AML-193 (cell line): ENCODE results near the gene OBSCN.

ENCODE experiments used
- DNase-seq, 2 experiments: peaks; one replicate each; lab custom pipeline; 2025; lab: John Stamatoyannopoulos, UW

Gene OBSCN

GRCh38 chr1:228359613-228360532 lies 152.0 kb downstream of the OBSCN start:
- DNase-seq, result no peak

- no peak for DNase-seq
Measured at GRCh38 chr1:228360533-228361313, 152.9 kb downstream of the OBSCN start.

GRCh38 chr1:228361314-228362140 lies 153.7 kb downstream of the OBSCN start:
- DNase-seq, result no peak

GRCh38 chr1:228362141-228362883 lies 154.5 kb downstream of the OBSCN start:
- DNase-seq, result no peak

GRCh38 chr1:228362884-228363450 lies 155.1 kb downstream of the OBSCN start:
- DNase-seq, result no peak

- DNase-seq, result no peak
Measured at GRCh38 chr1:228363686-228364067, 155.8 kb downstream of the OBSCN start.

- no peak for DNase-seq
Measured at GRCh38 chr1:228364068-228364705, 156.3 kb downstream of the OBSCN start.

GRCh38 chr1:228364706-228365213 lies 156.9 kb downstream of the OBSCN start:
- no peak for DNase-seq

- DNase-seq, result no peak
Measured at GRCh38 chr1:228365271-228366061, 157.6 kb downstream of the OBSCN start.

GRCh38 chr1:228366062-228366865 lies 158.4 kb downstream of the OBSCN start:
- DNase-seq, result no peak

- DNase-seq, result no peak
Measured at GRCh38 chr1:228366866-228367741, 159.3 kb downstream of the OBSCN start.

GRCh38 chr1:228367798-228368791 lies 160.3 kb downstream of the OBSCN start:
- no peak for DNase-seq

GRCh38 chr1:228368801-228369607 lies 161.2 kb downstream of the OBSCN start:
- DNase-seq, result no peak

- no peak for DNase-seq
Measured at GRCh38 chr1:228369608-228370438, 162.0 kb downstream of the OBSCN start.
